Measurements from ENCODE around the gene LPAR3. TPM values are rescaled to one million over a fixed set of nuclear protein-coding genes. Genes with fewer than 3 reads are reported as not detected.

Gene LPAR3
- polyA plus RNA-seq, 4 donors, result 0.12 to 0.13 TPM; not detected in 2

- Histone ChIP-seq H3K36me3 (ENCODE audit: control insufficient read depth in 3 of 3, insufficient read depth in 2 of 3, low read depth in 1 of 3, low read length in 3 of 3) (no peaks in the 10 kb centered on the region), H3K27me3 (ENCODE audit: control insufficient read depth in 3 of 3, insufficient read depth in 3 of 3, low read length in 3 of 3) (peaks cover 0 to 3% (median 0%) of the 10 kb centered on the region in 3 donors), H3K4me1 (ENCODE audit: control insufficient read depth in 3 of 3, insufficient read depth in 2 of 3, low read depth in 1 of 3, low read length in 2 of 3) (peaks cover 0 to 16% (median 0%) of the 10 kb centered on the region in 3 donors), H3K9me3 (ENCODE audit: control insufficient read depth in 2 of 2, insufficient read depth in 1 of 2, low read depth in 1 of 2, low read length in 1 of 2) (peaks cover 0 to 6% of the 10 kb centered on the region in 2 donors), H3K27ac (ENCODE audit: low read depth in 1 of 3, low read length in 2 of 3) (no peak overlapping the region), H3K4me3 (ENCODE audit: low read depth in 1 of 3, low read length in 3 of 3) (no peak overlapping the region)
- peak; percentile 20 to 62 for DNase-seq
- FAIRE-seq, result no peak
- 42 to 47% (median 46%) methylated on average over 5 of the region's 5 CpGs for WGBS, 3 donors
Observed at GRCh38 chr1:84847253-84848250, 45.5 kb downstream of the LPAR3 start.

- no peak overlapping the region for H3K4me3 ChIP-seq (ENCODE audit: low read depth in 1 of 3, low read length in 3 of 3)
- FAIRE-seq (no peak), DNase-seq (no peak)
- no peaks in the 10 kb centered on the region for H3K36me3 ChIP-seq (ENCODE audit: control insufficient read depth in 3 of 3, insufficient read depth in 2 of 3, low read depth in 1 of 3, low read length in 3 of 3)
- H3K27me3 ChIP-seq (ENCODE audit: control insufficient read depth in 3 of 3, insufficient read depth in 3 of 3, low read length in 3 of 3), result peaks cover 0 to 3% (median 0%) of the 10 kb centered on the region in 3 donors
- H3K9me3 ChIP-seq (ENCODE audit: control insufficient read depth in 2 of 2, insufficient read depth in 1 of 2, low read depth in 1 of 2, low read length in 1 of 2), result peaks cover 0 to 6% of the 10 kb centered on the region in 2 donors
- peaks cover 0 to 16% (median 0%) of the 10 kb centered on the region in 3 donors for H3K4me1 ChIP-seq (ENCODE audit: control insufficient read depth in 3 of 3, insufficient read depth in 2 of 3, low read depth in 1 of 3, low read length in 2 of 3)
- no peak overlapping the region for H3K27ac ChIP-seq (ENCODE audit: low read depth in 1 of 3, low read length in 2 of 3)
Observed at GRCh38 chr1:84846387-84846786, 46.6 kb downstream of the LPAR3 start.

- Histone ChIP-seq H3K4me1 (ENCODE audit: control insufficient read depth in 3 of 3, insufficient read depth in 2 of 3, low read depth in 1 of 3, low read length in 2 of 3) (peaks cover 0 to 13% (median 0%) of the 10 kb centered on the region in 3 donors), H3K27ac (ENCODE audit: low read depth in 1 of 3, low read length in 2 of 3) (no peak overlapping the region), H3K27me3 (ENCODE audit: control insufficient read depth in 3 of 3, insufficient read depth in 3 of 3, low read length in 3 of 3) (no peaks in the 10 kb centered on the region), H3K4me3 (ENCODE audit: low read depth in 1 of 3, low read length in 3 of 3) (no peak overlapping the region), H3K36me3 (ENCODE audit: control insufficient read depth in 3 of 3, insufficient read depth in 2 of 3, low read depth in 1 of 3, low read length in 3 of 3) (no peaks in the 10 kb centered on the region), H3K9me3 (ENCODE audit: control insufficient read depth in 2 of 2, insufficient read depth in 1 of 2, low read depth in 1 of 2, low read length in 1 of 2) (peaks cover 0 to under 1% of the 10 kb centered on the region in 2 donors)
- FAIRE-seq, result no peak
- WGBS, 3 donors, result 71 to 84% (median 83%) methylated on average over 2 of the region's 2 CpGs
- no peak for DNase-seq
Observed at GRCh38 chr1:84845357-84845756, 47.6 kb downstream of the LPAR3 start.

GRCh38 chr1:84844094-84844493 is 48.9 kb downstream of the LPAR3 start:
- Histone ChIP-seq H3K36me3 (ENCODE audit: control insufficient read depth in 3 of 3, insufficient read depth in 2 of 3, low read depth in 1 of 3, low read length in 3 of 3) (no peaks in the 10 kb centered on the region), H3K27me3 (ENCODE audit: control insufficient read depth in 3 of 3, insufficient read depth in 3 of 3, low read length in 3 of 3) (no peaks in the 10 kb centered on the region), H3K27ac (ENCODE audit: low read depth in 1 of 3, low read length in 2 of 3) (no peak overlapping the region), H3K4me1 (ENCODE audit: control insufficient read depth in 3 of 3, insufficient read depth in 2 of 3, low read depth in 1 of 3, low read length in 2 of 3) (peaks cover 0 to 7% (median 0%) of the 10 kb centered on the region in 3 donors), H3K4me3 (ENCODE audit: low read depth in 1 of 3, low read length in 3 of 3) (no peak overlapping the region), H3K9me3 (ENCODE audit: control insufficient read depth in 2 of 2, insufficient read depth in 1 of 2, low read depth in 1 of 2, low read length in 1 of 2) (no peaks in the 10 kb centered on the region)
- FAIRE-seq (no peak), DNase-seq (no peak)

GRCh38 chr1:84842748-84843231 is 50.2 kb downstream of the LPAR3 start:
- no peak overlapping the region for H3K4me3 ChIP-seq (ENCODE audit: low read depth in 1 of 3, low read length in 3 of 3)
- peaks cover 0 to 7% (median 0%) of the 10 kb centered on the region in 3 donors for H3K4me1 ChIP-seq (ENCODE audit: control insufficient read depth in 3 of 3, insufficient read depth in 2 of 3, low read depth in 1 of 3, low read length in 2 of 3)
- FAIRE-seq, result no peak
- H3K27ac ChIP-seq (ENCODE audit: low read depth in 1 of 3, low read length in 2 of 3), result no peak overlapping the region
- no peak for DNase-seq
- 70 to 87% (median 82%) methylated on average over 3 of the region's 3 CpGs for WGBS, 3 donors
- no peaks in the 10 kb centered on the region for H3K27me3 ChIP-seq (ENCODE audit: control insufficient read depth in 3 of 3, insufficient read depth in 3 of 3, low read length in 3 of 3)
- no peaks in the 10 kb centered on the region for H3K9me3 ChIP-seq (ENCODE audit: control insufficient read depth in 2 of 2, insufficient read depth in 1 of 2, low read depth in 1 of 2, low read length in 1 of 2)
- no peaks in the 10 kb centered on the region for H3K36me3 ChIP-seq (ENCODE audit: control insufficient read depth in 3 of 3, insufficient read depth in 2 of 3, low read depth in 1 of 3, low read length in 3 of 3)

GRCh38 chr1:84841971-84842370 is 51.0 kb downstream of the LPAR3 start:
- no peaks in the 10 kb centered on the region for H3K9me3 ChIP-seq (ENCODE audit: control insufficient read depth in 2 of 2, insufficient read depth in 1 of 2, low read depth in 1 of 2, low read length in 1 of 2)
- whole genome bisulfite sequencing, 3 donors, result 85 to 90% (median 88%) methylated on average over 2 of the region's 2 CpGs
- no peaks in the 10 kb centered on the region for H3K27me3 ChIP-seq (ENCODE audit: control insufficient read depth in 3 of 3, insufficient read depth in 3 of 3, low read length in 3 of 3)
- no peaks in the 10 kb centered on the region for H3K4me1 ChIP-seq (ENCODE audit: control insufficient read depth in 3 of 3, insufficient read depth in 2 of 3, low read depth in 1 of 3, low read length in 2 of 3)
- H3K36me3 ChIP-seq (ENCODE audit: control insufficient read depth in 3 of 3, insufficient read depth in 2 of 3, low read depth in 1 of 3, low read length in 3 of 3), result no peaks in the 10 kb centered on the region
- FAIRE-seq, result no peak
- DNase-seq, result no peak
- H3K4me3 ChIP-seq (ENCODE audit: low read depth in 1 of 3, low read length in 3 of 3), result no peak overlapping the region
- H3K27ac ChIP-seq (ENCODE audit: low read depth in 1 of 3, low read length in 2 of 3), result no peak overlapping the region

GRCh38 chr1:84840346-84840745 is 52.7 kb downstream of the LPAR3 start:
- Histone ChIP-seq H3K4me3 (ENCODE audit: low read depth in 1 of 3, low read length in 3 of 3) (no peak overlapping the region), H3K4me1 (ENCODE audit: control insufficient read depth in 3 of 3, insufficient read depth in 2 of 3, low read depth in 1 of 3, low read length in 2 of 3) (no peaks in the 10 kb centered on the region), H3K27me3 (ENCODE audit: control insufficient read depth in 3 of 3, insufficient read depth in 3 of 3, low read length in 3 of 3) (no peaks in the 10 kb centered on the region), H3K36me3 (ENCODE audit: control insufficient read depth in 3 of 3, insufficient read depth in 2 of 3, low read depth in 1 of 3, low read length in 3 of 3) (no peaks in the 10 kb centered on the region), H3K9me3 (ENCODE audit: control insufficient read depth in 2 of 2, insufficient read depth in 1 of 2, low read depth in 1 of 2, low read length in 1 of 2) (no peaks in the 10 kb centered on the region), H3K27ac (ENCODE audit: low read depth in 1 of 3, low read length in 2 of 3) (no peak overlapping the region)
- DNase-seq, result no peak
- FAIRE-seq, result no peak

GRCh38 chr1:84839544-84839943 is 53.5 kb downstream of the LPAR3 start:
- WGBS, 3 donors, result 50 to 78% (median 52%) methylated on average over 1 of the region's 1 CpG
- no peak overlapping the region for H3K27ac ChIP-seq (ENCODE audit: low read depth in 1 of 3, low read length in 2 of 3)
- no peaks in the 10 kb centered on the region for H3K4me1 ChIP-seq (ENCODE audit: control insufficient read depth in 3 of 3, insufficient read depth in 2 of 3, low read depth in 1 of 3, low read length in 2 of 3)
- no peak overlapping the region for H3K4me3 ChIP-seq (ENCODE audit: low read depth in 1 of 3, low read length in 3 of 3)
- H3K9me3 ChIP-seq (ENCODE audit: control insufficient read depth in 2 of 2, insufficient read depth in 1 of 2, low read depth in 1 of 2, low read length in 1 of 2), result no peaks in the 10 kb centered on the region
- FAIRE-seq (no peak), DNase-seq (no peak)
- no peaks in the 10 kb centered on the region for H3K36me3 ChIP-seq (ENCODE audit: control insufficient read depth in 3 of 3, insufficient read depth in 2 of 3, low read depth in 1 of 3, low read length in 3 of 3)
- no peaks in the 10 kb centered on the region for H3K27me3 ChIP-seq (ENCODE audit: control insufficient read depth in 3 of 3, insufficient read depth in 3 of 3, low read length in 3 of 3)
